Activated CD4-positive, alpha-beta T cell treated with anti-CD3 and anti-CD28 coated beads for 36 hours (primary cell): ENCODE measurements around the gene FIGNL2. TPM values are rescaled to one million over a fixed set of nuclear protein-coding genes. Genes with fewer than 3 reads are reported as not detected.

Experiments
- ATAC-seq: fragments of 200-7000 bp; cut with Tn5 transposase; one replicate; pipeline ENCODE4 v1.10.0; 2021; ENCODE audit warnings: mild to moderate bottlenecking, moderate library complexity
- CTCF ChIA-PET: fragments of 350-600 bp; sonication (Branson Sonifier 250); formaldehyde crosslinking; loops from one replicate; lab custom pipeline; 2021; ENCODE audit warnings: antibody characterized with exemption; lab: Charles Lee
- POLR2A ChIA-PET: fragments of 350-600 bp; sonication (Branson Sonifier 250); formaldehyde crosslinking; loops from one replicate; lab custom pipeline; 2021; ENCODE audit warnings: antibody characterized with exemption, inconsistent platforms; lab: Charles Lee
- DNase-seq: peaks from one replicate; pipeline ENCODE4 v3.0.0-alpha.2; 2020
- H3K27ac Mint-ChIP-seq: one replicate; pipeline ENCODE4 v1.8.0; 2021; ENCODE audit warnings: mixed read lengths
- H3K27me3 Mint-ChIP-seq: one replicate; pipeline ENCODE4 v1.8.0; 2021; ENCODE audit warnings: mixed read lengths
- H3K36me3 Mint-ChIP-seq: one replicate; pipeline ENCODE4 v1.8.0; 2021; ENCODE audit warnings: low read depth, mixed read lengths
- H3K4me1 Mint-ChIP-seq: one replicate; pipeline ENCODE4 v1.8.0; 2021; ENCODE audit warnings: mixed read lengths
- H3K4me3 Mint-ChIP-seq: one replicate; pipeline ENCODE4 v1.8.0; 2021; ENCODE audit warnings: mild to moderate bottlenecking, moderate library complexity, mixed read lengths
- H3K9me3 Mint-ChIP-seq: one replicate; pipeline ENCODE4 v1.8.0; 2021; ENCODE audit warnings: low read depth, mixed read lengths
- intact Hi-C, 2 experiments: fragments of 100-400 bp; cut with DNase I in 1 of 2; cut with micrococcal nuclease in 1 of 2; formaldehyde crosslinking; loops; one replicate each; pipeline versions ENCODE4 v1.14.2 to v1.15.1; 2022 to 2024; cut with DNase I, micrococcal nuclease
- total RNA-seq, 2 experiments: library from RNA; stranded (reverse); gene quantifications; one replicate each; pipeline ENCODE4 v1.2.3, GENCODE V29; 2021

The FIGNL2 gene, protein sequence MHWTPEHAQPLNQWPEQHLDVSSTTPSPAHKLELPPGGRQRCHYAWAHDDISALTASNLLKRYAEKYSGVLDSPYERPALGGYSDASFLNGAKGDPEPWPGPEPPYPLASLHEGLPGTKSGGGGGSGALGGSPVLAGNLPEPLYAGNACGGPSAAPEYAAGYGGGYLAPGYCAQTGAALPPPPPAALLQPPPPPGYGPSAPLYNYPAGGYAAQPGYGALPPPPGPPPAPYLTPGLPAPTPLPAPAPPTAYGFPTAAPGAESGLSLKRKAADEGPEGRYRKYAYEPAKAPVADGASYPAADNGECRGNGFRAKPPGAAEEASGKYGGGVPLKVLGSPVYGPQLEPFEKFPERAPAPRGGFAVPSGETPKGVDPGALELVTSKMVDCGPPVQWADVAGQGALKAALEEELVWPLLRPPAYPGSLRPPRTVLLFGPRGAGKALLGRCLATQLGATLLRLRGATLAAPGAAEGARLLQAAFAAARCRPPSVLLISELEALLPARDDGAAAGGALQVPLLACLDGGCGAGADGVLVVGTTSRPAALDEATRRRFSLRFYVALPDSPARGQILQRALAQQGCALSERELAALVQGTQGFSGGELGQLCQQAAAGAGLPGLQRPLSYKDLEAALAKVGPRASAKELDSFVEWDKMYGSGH
- under 1 TPM; 0.19 to 0.27 TPM for total RNA-seq

DNA sequence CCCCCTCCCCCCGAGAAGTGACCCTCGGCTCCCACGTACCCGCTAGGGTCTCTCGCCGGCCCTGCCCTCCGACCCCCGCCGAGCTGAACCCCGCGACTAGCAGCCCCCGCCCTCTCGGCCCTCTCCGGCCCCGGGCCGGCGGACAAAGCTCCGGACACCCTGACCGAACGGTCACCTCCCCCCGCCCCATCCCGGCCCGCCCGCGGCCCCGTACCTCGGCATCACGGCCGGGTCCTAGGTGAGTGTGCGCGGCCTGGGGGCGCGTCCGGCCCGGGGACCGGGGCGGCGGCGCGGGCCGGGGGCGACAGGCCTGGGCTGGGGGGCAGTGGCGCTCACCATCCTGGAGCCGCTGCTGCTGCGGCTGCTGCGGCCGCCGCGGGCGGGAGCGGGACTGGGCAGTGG, at the start of gene FIGNL2:
Gene FIGNL2, minus strand, starts transcription at position 393 of the 402 bp plus-strand sequence. CDS start 26,305 bp downstream, outside the sequence.
- DNase-seq (no peak), ATAC-seq (no peak)
- intact Hi-C loops, result no loop called here
- Mint-ChIP-seq H3K27me3 (peaks cover 33% of the 10 kb centered on the region), H3K4me3 (peak within 1 kb of the TSS; percentile 23), H3K36me3 (no peaks in the 10 kb centered on the region), H3K27ac (no peak within 1 kb of the TSS), H3K9me3 (no peaks in the 10 kb centered on the region), H3K4me1 (peaks cover 10% of the 10 kb centered on the region)
- POLR2A ChIA-PET, result no interaction called here
- CTCF ChIA-PET, result interaction anchor here (0.5 kb wide), 1 partner anchor 13 kb away, joined by 5 read pairs; no protein-coding TSS in a partner anchor

DNA sequence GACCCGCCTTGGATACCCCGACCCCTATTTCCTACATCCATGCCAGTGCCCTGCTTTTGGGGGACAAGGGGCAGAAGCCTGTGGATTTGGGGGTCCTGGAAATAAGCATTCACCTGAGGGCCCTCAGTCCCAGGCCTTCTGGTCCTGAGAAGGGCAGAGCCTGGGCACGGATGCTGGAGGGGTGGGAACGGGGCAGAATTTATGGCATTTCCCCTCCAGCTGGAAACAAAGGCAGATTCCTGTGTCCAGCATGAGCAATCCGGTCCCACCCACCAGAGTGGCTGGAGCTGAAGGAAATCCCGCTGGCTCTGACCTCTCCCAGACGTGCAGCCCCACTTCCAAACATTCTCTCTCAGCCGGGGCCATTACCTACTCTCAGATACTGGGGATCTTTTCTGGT, 48.7 kb upstream of the FIGNL2 start:
- CTCF ChIA-PET, result interaction anchor here (1.3 kb wide), 1 partner anchor 80 kb away, joined by 4 read pairs; no protein-coding TSS in a partner anchor
- Mint-ChIP-seq H3K4me3 (no peak overlapping the region), H3K9me3 (no peaks in the 10 kb centered on the region), H3K27me3 (no peaks in the 10 kb centered on the region), H3K36me3 (no peaks in the 10 kb centered on the region), H3K27ac (no peak overlapping the region), H3K4me1 (peaks cover 2% of the 10 kb centered on the region)
- DNase-seq (no peak), ATAC-seq (no peak)
- POLR2A ChIA-PET, result no interaction called here
- intact Hi-C loops, result no loop called here

DNA sequence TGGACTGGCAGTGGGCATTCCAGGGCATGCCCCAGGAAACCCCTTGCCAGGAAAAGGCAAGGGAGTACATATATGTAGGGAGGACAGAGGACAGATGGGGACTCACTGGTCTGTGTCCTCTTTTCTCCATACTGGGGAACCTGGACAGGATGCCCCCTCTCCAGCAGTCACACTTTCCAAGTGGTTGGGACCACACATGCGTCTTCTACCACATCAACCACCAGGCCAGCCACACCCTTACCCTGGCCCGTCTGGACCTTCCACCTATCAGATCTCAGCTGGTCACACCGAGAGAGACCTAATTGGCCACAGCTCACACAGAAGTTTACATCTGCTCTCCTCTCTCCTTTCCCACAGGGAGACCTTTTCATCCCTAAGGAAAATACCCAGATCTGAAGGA, 47.7 kb upstream of the FIGNL2 start:
- no peak for ATAC-seq
- no peak overlapping the region for H3K4me3 Mint-ChIP-seq
- no peaks in the 10 kb centered on the region for H3K27me3 Mint-ChIP-seq
- H3K9me3 Mint-ChIP-seq, result no peaks in the 10 kb centered on the region
- no peaks in the 10 kb centered on the region for H3K4me1 Mint-ChIP-seq
- POLR2A ChIA-PET, result no interaction called here
- H3K27ac Mint-ChIP-seq, result no peak overlapping the region
- no peak for DNase-seq
- CTCF ChIA-PET, result interaction anchor here (0.7 kb wide), 1 partner anchor 85 kb away, joined by 3 read pairs; no protein-coding TSS in a partner anchor
- intact Hi-C loops, result no loop called here
- no peaks in the 10 kb centered on the region for H3K36me3 Mint-ChIP-seq

DNA sequence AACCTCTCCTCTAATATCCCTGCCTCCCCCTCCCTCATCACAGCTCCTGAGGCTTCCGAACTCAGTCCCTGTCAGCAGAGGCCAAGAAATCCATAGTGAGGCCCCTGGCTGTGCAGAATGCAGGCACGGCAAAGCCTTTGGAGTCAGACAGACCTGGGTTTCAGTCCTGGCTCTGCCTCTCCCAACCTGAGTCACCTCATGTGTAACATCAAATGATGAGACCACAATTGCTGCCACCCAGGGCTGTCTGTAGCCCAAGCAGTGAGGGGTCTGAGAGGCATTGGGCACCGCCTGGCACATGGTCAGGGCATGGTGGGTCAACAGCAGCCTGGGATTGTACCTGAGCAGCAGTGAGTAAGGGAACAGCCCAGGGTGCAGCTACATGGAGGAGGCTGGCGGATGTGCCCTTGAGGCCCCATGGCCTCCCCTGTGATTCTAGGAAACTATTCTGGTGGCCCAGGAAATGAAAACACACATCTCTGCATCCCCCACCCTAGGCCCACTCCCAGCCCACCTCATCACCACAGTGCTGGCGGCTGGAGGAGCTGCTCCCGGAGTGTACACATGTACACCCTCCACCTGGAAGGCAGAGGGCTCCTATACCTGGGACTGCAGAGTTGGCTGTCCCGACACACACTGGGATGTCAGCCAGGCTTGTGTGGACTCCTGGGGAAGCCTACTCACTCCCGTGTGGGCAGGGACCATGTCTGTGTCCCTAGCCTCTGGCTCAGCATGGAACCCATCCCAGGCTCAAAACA, 47.0 kb upstream of the FIGNL2 start:
- Mint-ChIP-seq H3K36me3 (no peaks in the 10 kb centered on the region), H3K27me3 (no peaks in the 10 kb centered on the region), H3K27ac (no peak overlapping the region), H3K9me3 (no peaks in the 10 kb centered on the region), H3K4me3 (no peak overlapping the region), H3K4me1 (no peaks in the 10 kb centered on the region)
- ChIA-PET POLR2A (no interaction called here), CTCF (interaction anchor here (1.0 kb wide), 1 partner anchor 9 kb away, joined by 4 read pairs; no protein-coding TSS in a partner anchor)
- ATAC-seq, result no peak
- intact Hi-C loops, result no loop called here
- no peak for DNase-seq

DNA sequence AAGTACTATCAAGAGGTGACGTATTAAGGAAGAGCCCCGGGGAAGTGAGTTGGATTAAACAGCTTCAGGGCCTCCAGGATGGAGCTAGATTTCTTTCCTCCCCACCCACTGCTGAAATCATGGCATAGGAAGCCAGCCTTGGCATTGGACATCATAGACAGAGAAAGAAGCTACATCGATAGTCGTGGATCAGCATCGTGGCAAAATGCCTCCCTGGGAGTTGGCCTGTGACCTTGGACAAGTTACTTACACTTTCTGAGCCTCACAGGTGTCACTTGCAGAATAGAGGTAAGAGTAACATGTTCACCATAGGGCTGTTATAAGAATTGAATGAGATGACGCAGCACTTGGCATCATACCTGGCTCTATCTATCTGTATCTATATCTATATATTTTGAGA, 45.3 kb upstream of the FIGNL2 start:
- no peak overlapping the region for H3K4me3 Mint-ChIP-seq
- DNase-seq (no peak), ATAC-seq (no peak)
- H3K27me3 Mint-ChIP-seq, result no peaks in the 10 kb centered on the region
- CTCF ChIA-PET, result interaction anchor here (0.8 to 1.3 kb wide), 3 partner anchors 18 to 126 kb away, joined by 3 to 7 read pairs (median 6); no protein-coding TSS in a partner anchor
- POLR2A ChIA-PET, result no interaction called here
- H3K36me3 Mint-ChIP-seq, result no peaks in the 10 kb centered on the region
- no peaks in the 10 kb centered on the region for H3K9me3 Mint-ChIP-seq
- no peaks in the 10 kb centered on the region for H3K4me1 Mint-ChIP-seq
- no peak overlapping the region for H3K27ac Mint-ChIP-seq
- intact Hi-C loops, result no loop called here

DNA sequence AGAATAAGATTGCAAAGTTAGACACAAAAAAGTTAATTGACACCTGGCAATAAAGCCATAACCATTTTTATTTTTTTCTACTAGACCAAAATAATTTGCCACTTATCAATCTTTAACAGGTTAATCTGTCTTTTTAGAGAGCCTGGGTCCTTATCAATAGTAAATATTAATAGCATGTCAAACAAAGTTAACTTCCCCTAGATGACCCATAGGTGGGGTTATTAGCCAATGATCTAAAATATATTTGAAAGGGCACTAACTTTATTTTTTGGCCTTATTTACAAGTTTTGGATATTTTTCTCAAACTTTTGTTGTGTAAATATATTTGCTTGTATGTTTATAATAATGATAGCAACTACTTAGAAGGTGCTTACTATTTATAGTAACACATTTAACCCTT, 43.3 kb upstream of the FIGNL2 start:
- DNase-seq (no peak), ATAC-seq (no peak)
- ChIA-PET POLR2A (no interaction called here), CTCF (interaction anchor here (0.6 to 0.7 kb wide), 2 partner anchors 394 to 493 kb away, joined by 3 read pairs; no protein-coding TSS in a partner anchor)
- H3K36me3 Mint-ChIP-seq, result no peaks in the 10 kb centered on the region
- H3K27ac Mint-ChIP-seq, result no peak overlapping the region
- intact Hi-C loops, result no loop called here
- no peaks in the 10 kb centered on the region for H3K4me1 Mint-ChIP-seq
- H3K27me3 Mint-ChIP-seq, result no peaks in the 10 kb centered on the region
- no peaks in the 10 kb centered on the region for H3K9me3 Mint-ChIP-seq
- H3K4me3 Mint-ChIP-seq, result no peak overlapping the region

DNA sequence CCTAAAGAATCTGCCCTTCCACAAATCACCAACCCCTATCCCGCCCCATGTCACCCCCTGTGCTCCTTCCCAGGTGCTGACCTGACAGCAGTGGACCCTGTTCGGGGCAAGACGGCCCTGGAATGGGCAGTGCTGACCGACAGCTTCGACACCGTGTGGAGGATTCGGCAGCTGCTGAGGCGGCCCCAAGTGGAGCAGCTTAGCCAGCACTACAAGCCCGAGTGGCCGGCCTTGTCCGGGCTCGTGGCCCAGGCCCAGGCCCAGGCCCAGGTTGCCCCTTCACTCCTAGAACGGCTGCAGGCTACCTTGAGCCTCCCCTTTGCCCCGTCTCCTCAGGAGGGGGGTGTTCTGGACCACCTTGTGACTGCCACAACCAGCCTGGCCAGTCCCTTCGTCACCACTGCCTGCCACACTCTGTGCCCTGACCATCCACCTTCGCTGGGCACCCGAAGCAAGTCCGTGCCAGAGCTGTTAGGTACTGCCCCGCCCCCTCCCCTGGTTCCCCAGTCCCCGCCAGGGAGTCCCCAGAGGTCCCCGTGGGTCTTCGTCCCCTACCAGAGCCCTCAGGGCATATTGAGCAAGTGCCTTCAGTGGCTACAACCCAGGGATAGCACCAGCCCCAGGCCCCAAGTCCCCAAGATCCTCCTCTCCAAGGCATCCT, 42.1 kb upstream of the FIGNL2 start:
- ChIA-PET POLR2A (no interaction called here), CTCF (no interaction called here)
- no peaks in the 10 kb centered on the region for H3K36me3 Mint-ChIP-seq
- peaks cover 9% of the 10 kb centered on the region for H3K4me1 Mint-ChIP-seq
- DNase-seq, result no peak
- H3K4me3 Mint-ChIP-seq, result no peak overlapping the region
- no peaks in the 10 kb centered on the region for H3K27me3 Mint-ChIP-seq
- no peak overlapping the region for H3K27ac Mint-ChIP-seq
- ATAC-seq, result no peak
- no peaks in the 10 kb centered on the region for H3K9me3 Mint-ChIP-seq
- intact Hi-C loops, result no loop called here

DNA sequence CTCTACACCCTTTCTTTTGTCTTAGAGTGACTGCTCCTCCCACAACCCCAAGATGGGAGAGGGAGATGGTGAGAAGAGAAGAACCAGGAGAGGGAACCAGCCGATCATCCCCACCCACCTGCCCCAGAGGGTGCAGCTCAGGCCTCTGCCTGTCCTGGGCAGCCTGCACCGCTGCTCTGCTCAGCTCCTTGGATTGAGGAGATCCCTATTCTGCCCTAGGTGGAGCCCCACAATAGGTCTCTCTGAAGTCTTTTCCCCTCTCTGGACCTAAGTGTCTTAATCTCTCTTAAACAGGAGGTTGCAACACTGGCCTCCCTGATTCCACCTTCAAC, 41.6 kb upstream of the FIGNL2 start:
- no peaks in the 10 kb centered on the region for H3K36me3 Mint-ChIP-seq
- POLR2A ChIA-PET, result no interaction called here
- peaks cover 12% of the 10 kb centered on the region for H3K4me1 Mint-ChIP-seq
- no peak for ATAC-seq
- intact Hi-C loops, result no loop called here
- CTCF ChIA-PET, result interaction anchor here (0.6 kb wide), 1 partner anchor 366 kb away, joined by 3 read pairs; no protein-coding TSS in a partner anchor
- no peaks in the 10 kb centered on the region for H3K27me3 Mint-ChIP-seq
- no peak for DNase-seq
- no peak overlapping the region for H3K4me3 Mint-ChIP-seq
- no peak overlapping the region for H3K27ac Mint-ChIP-seq
- H3K9me3 Mint-ChIP-seq, result no peaks in the 10 kb centered on the region

DNA sequence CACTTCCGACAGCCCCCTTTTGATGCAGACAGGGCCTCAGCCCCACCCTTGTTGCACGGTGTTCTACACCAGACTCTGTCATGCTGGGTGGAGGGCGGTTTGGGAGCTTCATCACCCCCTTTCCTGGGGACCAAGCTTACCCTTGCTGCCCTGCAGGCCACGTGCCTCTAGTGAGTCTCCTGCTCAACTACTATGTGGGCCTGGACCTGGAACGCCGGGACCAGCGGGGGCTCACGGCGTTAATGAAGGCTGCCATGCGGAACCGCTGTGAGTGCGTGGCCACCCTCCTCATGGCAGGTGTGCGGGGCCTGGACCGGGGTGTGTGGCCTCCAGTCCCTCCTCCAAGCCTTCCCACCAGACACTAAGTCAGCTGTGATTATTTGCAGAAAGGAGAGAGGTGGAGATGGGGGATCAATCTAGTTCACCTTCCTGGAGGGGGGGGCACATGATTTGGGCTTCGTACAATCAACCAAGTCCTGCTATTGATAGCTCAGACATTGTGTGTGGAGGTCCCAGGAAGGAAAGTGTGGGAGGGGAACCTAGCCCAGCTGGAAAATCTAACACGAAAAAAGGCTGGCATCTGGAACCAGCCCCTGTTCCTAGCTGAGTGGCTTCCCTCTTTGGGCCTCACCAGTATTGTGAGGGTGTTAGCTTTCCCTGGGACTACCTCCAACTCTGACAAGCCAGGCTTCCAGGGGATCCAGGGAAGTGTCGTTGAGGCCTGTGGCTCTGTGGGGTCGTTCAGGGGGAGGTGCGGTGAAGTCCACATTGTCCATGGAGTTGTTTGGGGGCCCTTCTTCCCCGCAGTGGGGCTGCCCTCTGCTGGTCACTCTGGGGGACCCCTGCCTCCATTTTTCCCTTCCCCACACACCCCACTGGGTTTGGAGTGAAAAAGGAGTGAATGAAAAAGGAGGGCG, 41.0 kb upstream of the FIGNL2 start:
- H3K27me3 Mint-ChIP-seq, result no peaks in the 10 kb centered on the region
- no peak for DNase-seq
- ChIA-PET POLR2A (no interaction called here), CTCF (interaction anchor here (0.6 kb wide), 1 partner anchor 366 kb away, joined by 3 read pairs; no protein-coding TSS in a partner anchor)
- H3K27ac Mint-ChIP-seq, result no peak overlapping the region
- no peak for ATAC-seq
- no peaks in the 10 kb centered on the region for H3K36me3 Mint-ChIP-seq
- H3K9me3 Mint-ChIP-seq, result peaks cover 4% of the 10 kb centered on the region
- no peak overlapping the region for H3K4me3 Mint-ChIP-seq
- intact Hi-C loops, result no loop called here
- peaks cover 19% of the 10 kb centered on the region for H3K4me1 Mint-ChIP-seq
